GM12878 (cell line): ENCODE measurements around the gene TRDMT1. TPM values are rescaled to one million over a fixed set of nuclear protein-coding genes. Genes with fewer than 3 reads are reported as not detected.

Source experiments
- ASH2L ChIP-seq: fragments of 300-600, 200-600 bp; sonication (generic); IDR thresholded peaks from 2 replicates; pipeline ENCODE4 v1.6.1; 2017; ENCODE audit warnings: low read depth, mild to moderate bottlenecking, borderline replicate concordance
- E2F8 ChIP-seq: fragments of 450-650 bp; IDR thresholded peaks from 2 replicates; pipeline ENCODE4 v1.6.1; 2018; ENCODE audit warnings: mild to moderate bottlenecking, low read depth, moderate library complexity; ENCODE audit not compliant: partially characterized antibody
- PBX3 ChIP-seq: IDR thresholded peaks from 2 replicates; pipeline ENCODE4 v1.6.1; 2011; ENCODE audit warnings: mild to moderate bottlenecking, low read depth, low read length, moderate library complexity; ENCODE audit not compliant: insufficient replicate concordance
- POLR2AphosphoS2 ChIP-seq: IDR thresholded peaks from 2 replicates; pipeline ENCODE4 v1.6.1; 2011; ENCODE audit warnings: low read depth, mild to moderate bottlenecking, low read length, improper control_type of control experiment, moderate library complexity
- SIN3A ChIP-seq: IDR thresholded peaks from 2 replicates; pipeline ENCODE4 v1.6.1; 2012; ENCODE audit warnings: low read depth, low read length, improper control_type of control experiment
- SIX5 ChIP-seq: IDR thresholded peaks from 2 replicates; pipeline ENCODE4 v1.6.1; 2011; ENCODE audit warnings: mild to moderate bottlenecking, low read depth, low read length, moderate library complexity; ENCODE audit not compliant: severe bottlenecking
- SMAD1 ChIP-seq: fragments of 450-650 bp; IDR thresholded peaks from 2 replicates; pipeline ENCODE4 v1.6.1; 2018; ENCODE audit warnings: mild to moderate bottlenecking, low read depth; ENCODE audit not compliant: partially characterized antibody
- SRF ChIP-seq, 2 experiments: IDR thresholded peaks; 2 replicates each; pipeline ENCODE4 v1.6.1; 2011; ENCODE audit warnings: low read depth in 2 of 2, low read length in 2 of 2, mild to moderate bottlenecking in 1 of 2, moderate library complexity in 1 of 2
- polyA plus RNA-seq, 11 experiments: library from polyadenylated mRNA; depleted of rRNA in 4 of 11; unstranded in 6 of 11; stranded (reverse) in 5 of 11; fragments of >200 nt; fragmentation: Nextera tagmentation in 4 of 11; fragmentation: Illumina TruSeq in 1 of 11; extraction: Ambion mirVana in 4 of 11; extraction: Trizol in 1 of 11; gene quantifications; 1 replicate in 1 of 11; 2 replicates in 10 of 11; pipeline versions ENCODE4 v1.2.1 to v1.2.3, GENCODE V29; 2011 to 2016; ENCODE audit warnings: inconsistent platforms in 2 of 11, missing spikeins in 2 of 11, low read depth in 1 of 11
- total RNA-seq, 4 experiments: library from RNA; depleted of rRNA in 3 of 4; stranded (reverse); fragments of >200 nt in 3 of 4; fragmentation: Illumina TruSeq in 1 of 4; extraction: Trizol in 1 of 4; gene quantifications; 2 replicates each; pipeline versions ENCODE4 v1.2.1 to v1.2.3, GENCODE V29; 2013 to 2021

Gene TRDMT1
- total and polyA plus RNA-seq, 10 of the 15 experiments (the other 5 are each of a cell fraction or from before 2014, with no cell fraction given), result 2.3 to 9.7 (median 4.6) TPM

- TF ChIP-seq SIX5, result no peak
- no peak for TF ChIP-seq E2F8
- no peak for TF ChIP-seq PBX3
- TF ChIP-seq SRF (IDR thresholded peaks at IDR 0.05; ENCODE audit: low read depth in 2 of 2, low read length in 2 of 2), result no peak
- TF ChIP-seq ASH2L, result no peak
- TF ChIP-seq SMAD1, result no peak
- TF ChIP-seq SIN3A, result no peak
- TF ChIP-seq POLR2AphosphoS2, result no peak
Measured at GRCh38 chr10:17214526-17214925, 13.1 kb upstream of the TRDMT1 start (continued).
